Stimulated activated CD4-positive, alpha-beta T cell treated with anti-CD3 and anti-CD28 coated beads, Interleukin-4, amount 100 ng/mL, for 1 hour (primary cell): ENCODE data around the gene ARRDC4.
"Not testable (repeated sequence)": the region's sequence is repeated elsewhere in the genome, so short reads cannot be mapped to it uniquely, and the experiment has no call there.

Experiments used
- DNase-seq: peaks from one replicate; pipeline ENCODE4 v3.0.0-alpha.2; 2020

ARRDC4 gene

DNA sequence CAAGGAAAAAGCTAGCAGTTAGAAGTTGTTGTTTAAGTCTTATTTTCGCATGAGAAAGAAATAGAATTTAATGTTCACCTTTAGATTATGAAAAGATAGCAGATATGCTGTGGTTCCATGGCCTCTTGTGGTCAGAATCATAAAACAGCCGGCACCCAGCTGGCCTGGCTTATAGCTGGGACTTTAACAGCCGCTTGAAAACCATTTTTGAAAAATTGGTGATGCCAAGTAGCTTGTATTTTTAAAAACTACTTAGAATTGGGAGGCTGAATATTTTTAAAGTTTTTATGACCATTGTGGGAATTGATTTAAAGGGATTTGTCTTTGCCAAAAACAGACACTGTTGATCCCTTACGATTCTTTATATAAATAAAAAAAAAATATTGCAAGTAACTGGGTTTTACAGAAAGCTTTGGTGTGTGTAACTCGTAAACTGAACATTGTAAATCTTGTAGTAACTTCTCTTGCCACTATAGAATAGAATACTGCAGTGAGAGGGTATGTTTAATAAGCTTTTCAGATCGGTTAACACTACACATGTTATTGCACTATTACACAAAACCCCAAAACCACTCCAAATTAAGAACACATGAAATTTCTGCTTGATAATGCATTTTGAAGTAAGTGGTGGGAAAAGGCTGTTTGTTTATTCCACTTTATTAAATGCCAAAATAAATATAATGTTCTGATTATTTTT is 6.6 kb downstream of the ARRDC4 start:
- no peak for DNase-seq

DNA sequence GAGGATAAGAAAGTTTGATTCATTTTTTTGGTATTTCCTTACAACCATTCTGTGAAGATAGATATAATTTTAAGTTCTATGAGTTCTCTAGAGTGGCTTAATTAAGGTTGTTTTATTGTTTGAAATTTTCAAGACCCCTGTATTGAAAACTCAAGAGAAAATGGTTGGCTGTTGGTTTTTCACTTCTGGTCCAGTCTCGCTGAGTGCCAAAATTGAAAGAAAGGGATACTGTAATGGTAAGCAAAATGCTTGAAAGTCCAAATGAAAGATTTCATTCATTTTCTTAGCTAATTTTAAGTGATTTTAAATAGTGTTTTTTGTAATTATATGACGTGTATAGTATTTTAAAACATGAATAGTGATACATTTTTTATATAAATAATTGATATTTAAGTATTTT is 7.4 kb downstream of the ARRDC4 start:
- no peak for DNase-seq

DNA sequence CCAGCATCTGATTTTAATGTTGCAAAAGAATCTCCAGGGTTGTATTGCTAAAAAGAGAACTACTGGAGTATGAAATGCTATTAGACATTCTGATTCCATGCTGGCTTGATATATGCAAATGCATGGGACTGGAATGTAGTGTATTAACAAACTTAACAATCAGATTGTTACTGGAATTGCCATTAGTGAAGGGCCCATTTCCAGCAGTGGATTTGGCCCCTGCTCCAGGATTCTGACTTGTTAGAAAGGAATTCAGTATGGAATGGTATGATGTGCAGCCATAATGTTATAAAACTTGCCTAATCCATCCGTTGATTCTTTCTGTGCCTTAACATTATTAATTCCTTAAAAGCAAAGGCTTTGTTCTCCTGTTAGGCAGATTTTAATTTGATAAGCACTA is 7.9 kb downstream of the ARRDC4 start:
- no peak for DNase-seq

DNA sequence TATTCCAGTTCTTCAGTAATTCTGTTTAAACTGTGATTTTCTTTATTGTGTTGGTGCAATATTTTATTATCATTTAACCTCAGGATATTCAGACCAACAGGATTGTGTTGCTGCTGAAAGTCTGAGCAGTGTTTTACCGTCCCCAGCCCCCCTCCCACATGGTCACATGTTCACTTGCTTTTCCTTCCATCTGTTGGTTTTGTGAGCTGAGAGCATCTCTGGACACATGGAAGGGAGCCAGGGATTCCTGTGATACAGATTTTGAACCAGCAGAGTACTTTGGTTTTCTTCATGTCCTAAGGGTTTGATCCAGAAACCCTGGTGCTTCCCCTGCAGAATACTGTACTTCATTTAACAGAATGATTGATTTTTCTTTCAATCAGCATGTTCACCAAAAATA is 11.9 kb downstream of the ARRDC4 start:
- no peak for DNase-seq

DNA sequence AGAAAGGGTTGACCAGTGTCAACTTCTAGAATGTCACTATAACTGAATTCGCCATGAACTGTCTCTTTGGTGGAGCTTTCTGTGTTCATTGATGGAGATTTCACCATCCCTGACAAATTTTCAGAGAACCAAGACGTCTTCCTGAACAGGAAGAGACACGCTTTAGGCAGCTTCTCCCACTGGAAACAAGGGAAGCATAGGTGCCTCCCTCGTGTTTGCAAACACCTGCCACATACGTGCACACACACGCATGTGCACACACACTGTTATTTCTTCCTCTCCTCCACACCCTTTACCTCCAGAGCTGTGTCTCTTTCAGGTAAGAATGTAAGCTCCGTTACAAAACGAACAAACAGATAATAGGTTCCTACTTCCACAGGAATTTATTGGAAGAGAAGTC is 15.6 kb downstream of the ARRDC4 start:
- DNase-seq, result no peak

DNA sequence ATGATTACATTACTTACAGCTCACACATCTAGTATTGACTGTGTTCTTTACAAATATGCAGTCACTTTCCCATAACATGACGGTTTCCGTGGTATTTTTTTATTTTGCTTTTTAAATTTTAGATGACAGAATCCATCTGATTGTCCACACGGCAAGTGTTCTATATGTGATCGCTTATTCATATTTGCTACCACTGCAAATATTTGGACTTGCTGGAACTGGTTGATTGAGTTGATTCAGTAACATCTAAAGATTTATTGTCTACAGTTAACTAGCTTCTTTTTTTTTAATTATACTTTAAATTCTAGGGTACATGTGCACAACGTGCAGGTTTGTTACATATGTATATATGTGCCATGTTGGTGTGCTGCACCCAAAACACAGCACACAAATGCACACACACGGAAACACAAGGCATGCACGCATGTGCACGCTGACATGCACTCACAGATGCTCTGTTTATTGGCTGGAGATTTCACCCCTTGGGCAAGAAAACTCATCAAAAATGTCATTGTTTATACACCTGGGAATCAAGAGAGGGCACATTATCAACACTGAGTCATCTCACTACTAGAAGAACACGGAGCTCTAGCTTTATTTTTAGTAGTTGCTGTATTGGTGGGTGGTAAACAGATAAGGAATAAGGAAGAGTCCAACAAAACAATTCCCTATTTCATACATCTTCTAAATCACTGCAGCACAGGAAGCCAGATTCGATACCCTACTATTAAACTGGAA is 16.4 kb downstream of the ARRDC4 start:
- no peak for DNase-seq

DNA sequence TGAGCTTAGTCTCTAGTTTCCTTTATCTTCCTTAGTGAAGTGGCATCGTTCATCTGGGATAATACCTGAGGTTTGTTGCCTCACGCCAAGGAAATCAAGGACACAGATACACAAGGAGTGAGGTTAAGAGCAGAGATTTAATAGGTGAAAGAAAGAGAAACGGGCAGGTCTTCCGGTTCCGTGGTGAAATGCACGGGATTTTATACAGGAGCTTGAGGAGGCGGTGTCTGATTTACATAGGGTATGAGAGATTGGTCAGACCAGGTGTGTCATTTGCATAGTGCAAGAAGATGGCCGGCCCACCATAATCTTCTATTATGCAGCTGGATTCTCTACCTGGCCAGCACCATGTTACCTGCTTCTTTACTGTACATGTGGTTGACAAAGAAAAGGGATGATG is 17.2 kb downstream of the ARRDC4 start:
- DNase-seq, result no peak

DNA sequence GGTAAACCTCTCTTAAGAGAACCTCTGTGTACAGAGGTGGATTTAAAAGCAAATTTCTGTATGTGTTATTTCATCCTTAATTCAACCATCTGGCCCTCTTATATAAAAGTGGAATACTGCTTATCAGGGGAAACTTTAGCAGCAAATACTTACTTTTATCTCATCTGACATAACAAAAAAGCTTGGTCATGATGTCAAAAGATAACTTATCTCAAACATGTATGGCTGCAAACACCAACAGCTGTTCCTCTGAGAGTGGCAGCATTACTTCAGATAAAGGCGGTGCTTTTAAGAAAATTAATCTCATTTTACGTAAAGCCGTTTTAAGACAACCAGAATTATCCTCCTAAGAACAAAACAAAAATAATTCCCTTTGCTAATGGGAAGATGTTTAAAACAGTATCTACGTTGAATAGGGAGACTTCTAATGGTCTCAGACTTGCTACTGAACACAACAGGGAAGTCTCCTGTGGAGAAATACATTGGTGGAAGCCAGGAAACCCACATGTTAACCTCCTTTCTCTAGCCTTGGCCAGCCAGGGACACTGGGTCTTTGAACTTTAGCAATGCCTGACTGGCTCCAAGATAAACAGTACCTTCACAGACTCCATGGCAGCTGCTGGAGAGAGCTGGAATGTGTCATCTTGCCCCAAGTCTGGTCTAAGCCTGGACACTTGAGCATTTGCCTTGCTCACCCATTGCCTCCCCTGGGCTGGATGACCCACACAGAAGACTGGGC is 18.1 kb downstream of the ARRDC4 start:
- DNase-seq, result no peak

DNA sequence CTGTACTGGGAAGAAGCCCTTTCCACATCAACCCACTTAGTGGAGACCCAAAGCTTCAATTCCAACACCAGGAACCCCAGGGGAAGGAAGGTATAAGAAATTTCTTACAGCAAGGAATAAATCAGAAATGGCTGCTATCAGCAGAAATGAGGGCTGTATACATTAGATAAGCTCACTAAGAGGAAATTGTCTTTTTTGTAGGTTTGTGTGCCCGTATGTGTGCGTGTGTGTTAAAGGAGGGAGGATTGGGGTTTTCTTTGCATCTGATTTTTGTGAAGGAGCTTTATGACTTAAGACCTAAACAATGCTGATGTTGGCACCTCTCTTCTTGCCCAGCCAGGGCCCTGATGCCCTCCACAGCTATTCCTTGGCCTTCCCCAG is 18.6 kb downstream of the ARRDC4 start:
- no peak for DNase-seq

DNA sequence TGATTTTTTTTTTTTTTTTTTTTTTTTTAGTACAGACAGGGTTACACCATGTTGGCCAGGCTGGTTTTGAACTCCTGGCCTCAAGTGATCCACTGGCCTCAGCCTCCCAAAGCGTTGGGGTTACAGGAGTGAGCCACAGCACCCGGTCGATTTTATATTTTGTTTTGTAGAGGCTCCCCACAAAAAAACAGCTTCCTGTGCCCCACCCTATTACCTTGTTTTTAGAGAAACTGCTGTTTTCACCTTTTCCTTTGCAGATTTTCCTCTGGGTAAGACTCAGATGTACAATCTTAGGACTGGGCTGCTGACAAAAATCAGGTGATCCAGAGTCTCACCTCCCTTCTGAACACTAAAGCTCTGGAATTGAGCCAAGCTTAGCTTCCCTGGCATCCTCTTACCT is 20.6 kb downstream of the ARRDC4 start:
- no peak for DNase-seq

DNA sequence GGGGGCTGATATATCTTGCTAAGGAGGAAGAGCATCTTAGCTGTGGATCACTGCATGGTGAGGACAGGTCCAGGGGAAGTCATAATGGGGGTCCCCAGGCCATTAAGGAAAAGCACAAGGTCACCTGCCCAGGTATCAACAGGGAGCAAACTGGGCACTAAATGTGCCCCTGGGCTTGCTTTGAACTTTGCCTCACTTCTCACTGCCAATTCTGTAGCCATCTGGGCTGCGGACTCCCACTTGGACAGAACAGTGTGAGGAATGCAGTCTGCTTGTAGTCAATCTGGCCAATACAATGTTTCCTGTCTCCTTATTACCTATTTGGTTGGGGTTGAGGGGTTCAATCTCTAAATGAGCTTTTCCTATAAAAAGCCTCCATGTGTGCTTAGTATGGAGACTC is 21.3 kb downstream of the ARRDC4 start:
- DNase-seq, result no peak

DNA sequence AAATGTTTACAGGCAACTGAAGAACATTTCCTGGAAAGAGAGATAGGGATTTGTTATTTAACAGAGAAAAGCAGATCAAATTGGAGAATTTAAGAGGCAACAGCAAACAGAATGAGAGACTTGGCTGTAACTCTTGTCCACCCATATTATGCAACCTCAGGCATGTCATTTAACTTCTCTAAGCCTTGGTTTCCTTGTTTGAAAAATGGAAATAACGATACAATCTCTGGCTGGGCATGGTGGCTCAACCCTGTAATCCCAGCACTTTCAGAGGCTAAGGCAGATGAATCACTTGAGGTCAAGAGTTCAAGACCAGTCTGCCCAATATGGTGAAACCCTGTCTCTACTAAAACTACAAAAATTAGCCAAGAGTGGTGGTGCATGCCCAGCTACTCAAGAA is 23.7 kb downstream of the ARRDC4 start:
- DNase-seq, result no peak

DNA sequence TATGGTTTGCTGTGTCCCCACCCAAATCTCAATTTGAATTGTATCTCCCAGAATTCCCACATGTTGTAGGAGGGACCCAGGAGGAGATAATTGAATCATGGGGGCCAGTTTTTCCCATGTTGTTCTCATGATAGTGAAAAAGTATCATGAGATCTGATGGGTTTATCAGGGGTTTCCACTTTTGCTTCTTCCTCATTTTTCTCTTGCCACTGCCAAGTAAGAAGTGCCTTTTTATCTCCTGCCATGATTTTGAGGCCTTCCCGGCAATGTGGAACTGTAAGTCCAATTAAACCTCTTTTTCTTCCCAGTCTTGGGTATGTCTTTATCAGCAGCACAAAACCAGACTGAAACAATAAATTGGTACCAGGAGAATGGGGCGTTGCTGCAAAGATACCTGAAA is 25.5 kb downstream of the ARRDC4 start:
- DNase-seq, result not testable (repeated sequence)

DNA sequence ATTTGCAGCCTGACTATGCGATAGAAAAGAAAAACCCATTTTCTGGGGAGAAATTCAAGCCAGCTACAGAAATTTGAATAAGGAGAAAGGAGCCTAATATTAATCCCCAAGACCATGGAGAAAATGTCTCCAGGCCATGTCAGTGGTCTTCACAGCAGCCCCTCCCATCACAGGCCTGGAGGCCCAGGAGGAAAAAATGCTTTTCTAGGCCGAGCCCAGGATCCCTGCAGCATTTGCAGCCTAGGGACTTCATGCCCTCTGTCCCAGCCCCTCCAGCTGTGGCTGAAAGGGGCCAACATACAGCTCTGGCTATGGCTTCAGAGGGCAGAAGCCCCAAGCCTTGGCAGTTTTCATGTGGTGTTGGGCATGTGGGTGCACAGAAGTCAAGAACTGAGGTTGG is 26.3 kb downstream of the ARRDC4 start:
- DNase-seq, result no peak

DNA sequence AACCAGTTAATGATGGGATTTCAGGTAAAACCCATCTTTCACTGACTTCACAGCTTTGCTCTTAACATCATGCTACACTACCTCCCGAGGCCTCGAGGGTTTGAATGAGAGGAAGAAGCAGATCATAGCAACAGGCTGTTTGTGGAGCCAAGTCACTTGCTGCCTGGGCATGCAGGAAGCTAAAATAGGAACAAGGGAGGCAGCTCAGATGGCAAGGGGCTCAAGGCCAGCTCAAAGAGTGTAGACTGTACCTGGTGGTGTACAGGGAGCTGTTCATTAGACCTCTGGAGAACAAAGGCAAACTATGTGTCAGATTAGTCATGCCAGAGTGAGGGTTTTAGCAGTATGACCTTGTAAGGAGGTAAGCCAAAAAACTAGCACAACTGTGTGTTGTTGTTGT is 28.8 kb downstream of the ARRDC4 start:
- no peak for DNase-seq

DNA sequence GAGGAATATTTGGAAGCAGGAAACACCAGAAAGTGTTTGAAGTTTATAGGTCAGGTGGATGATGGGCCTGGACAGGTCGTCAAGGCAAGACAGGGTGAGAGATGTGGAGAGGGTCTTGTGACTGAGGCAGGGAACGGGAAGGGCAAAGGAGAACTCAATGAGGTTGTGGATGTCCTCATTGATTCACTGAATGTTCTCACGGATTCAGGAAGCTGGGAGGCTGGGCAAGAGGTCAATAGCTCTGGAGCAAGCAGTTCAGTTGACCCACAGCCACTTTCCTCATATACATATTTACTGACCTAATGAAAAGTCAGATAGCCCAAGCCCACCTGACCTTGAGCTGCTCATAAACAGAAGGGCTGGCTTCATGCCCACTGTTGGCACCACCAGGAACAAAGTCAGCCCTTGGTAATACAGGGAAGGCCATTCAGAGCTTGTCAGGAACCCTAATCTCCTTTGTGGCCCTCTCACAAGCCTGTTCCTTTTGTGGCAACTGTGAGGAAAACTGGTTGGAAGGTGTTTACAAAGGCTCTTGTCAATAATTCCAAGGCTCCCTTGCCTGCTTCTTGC is 31.6 kb downstream of the ARRDC4 start:
- DNase-seq, result no peak

DNA sequence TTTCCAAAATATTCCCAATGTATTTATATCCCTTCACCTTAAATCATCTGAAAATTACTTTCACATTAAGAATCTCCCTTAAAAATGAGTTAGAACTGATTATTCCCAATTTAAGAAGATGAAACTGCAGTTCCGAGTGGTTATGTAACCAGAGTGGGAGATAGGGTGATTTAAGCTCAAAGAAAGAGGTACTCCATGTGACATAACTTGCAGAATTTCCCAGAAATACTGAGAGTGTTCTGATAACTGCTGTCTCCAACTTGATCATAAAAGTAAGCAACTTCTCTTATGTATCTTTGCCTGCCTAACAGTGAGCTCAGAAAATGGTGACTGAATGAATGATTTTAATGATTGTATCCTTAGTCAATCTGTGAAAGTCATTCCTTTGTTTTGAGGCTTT is 32.3 kb downstream of the ARRDC4 start:
- DNase-seq, result no peak

DNA sequence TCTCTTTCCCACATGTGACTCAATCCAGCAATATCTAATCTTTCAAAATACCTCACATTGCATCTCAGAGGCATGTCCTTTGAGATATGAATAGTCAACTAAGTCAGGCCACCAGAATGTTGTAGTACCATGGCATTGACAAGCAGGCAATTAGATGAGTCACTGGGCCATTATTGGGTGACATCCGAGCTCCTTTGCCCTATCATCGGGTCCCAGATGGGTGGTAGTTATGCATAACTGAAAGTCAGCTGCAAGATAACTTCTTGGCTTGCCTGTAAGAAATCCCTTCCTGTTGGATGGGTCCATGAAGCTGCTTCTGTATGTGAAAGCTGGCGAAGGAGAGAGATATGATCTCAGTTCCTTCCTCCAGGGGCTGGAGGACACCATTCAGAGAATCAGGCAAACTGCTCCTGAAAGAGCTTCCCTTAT is 32.8 kb downstream of the ARRDC4 start:
- DNase-seq, result no peak

DNA sequence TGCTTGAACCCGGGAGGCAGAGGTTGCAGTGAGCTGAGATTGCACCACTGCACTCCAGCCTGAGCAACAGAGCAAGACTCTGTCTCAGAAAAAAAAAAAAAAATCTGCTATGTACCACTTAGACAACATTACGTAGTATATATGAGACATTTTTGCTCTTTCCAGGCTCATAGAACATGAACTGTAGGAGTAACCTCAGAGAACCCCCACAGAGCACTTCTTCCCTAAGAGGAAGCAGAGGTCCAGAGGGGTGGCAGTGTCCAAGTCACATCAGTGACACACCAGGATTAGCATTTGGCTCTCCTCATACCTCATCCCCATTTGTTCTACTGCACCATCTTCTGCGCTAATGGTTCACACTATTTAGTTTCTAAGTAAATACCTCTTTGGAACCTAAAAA is 33.7 kb downstream of the ARRDC4 start:
- no peak for DNase-seq

DNA sequence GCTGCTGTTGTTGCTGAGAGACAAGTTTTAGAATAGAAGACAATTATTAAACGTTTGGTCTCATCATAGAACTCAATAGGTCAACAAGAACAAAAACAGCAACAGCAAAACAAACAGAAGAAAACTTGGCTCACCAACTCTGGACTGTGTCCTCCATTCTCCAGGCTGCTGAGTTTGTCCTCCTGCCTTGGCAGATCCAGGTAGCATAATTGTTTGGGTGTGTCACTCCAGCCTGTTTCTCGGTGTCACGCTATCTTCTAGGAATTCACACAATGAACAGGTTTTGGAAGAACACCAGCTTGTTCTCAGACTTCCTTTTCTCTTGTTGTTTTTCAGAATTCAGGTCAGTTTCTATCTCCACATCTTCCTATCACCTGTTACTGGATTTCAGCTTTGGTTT is 34.7 kb downstream of the ARRDC4 start:
- no peak for DNase-seq

DNA sequence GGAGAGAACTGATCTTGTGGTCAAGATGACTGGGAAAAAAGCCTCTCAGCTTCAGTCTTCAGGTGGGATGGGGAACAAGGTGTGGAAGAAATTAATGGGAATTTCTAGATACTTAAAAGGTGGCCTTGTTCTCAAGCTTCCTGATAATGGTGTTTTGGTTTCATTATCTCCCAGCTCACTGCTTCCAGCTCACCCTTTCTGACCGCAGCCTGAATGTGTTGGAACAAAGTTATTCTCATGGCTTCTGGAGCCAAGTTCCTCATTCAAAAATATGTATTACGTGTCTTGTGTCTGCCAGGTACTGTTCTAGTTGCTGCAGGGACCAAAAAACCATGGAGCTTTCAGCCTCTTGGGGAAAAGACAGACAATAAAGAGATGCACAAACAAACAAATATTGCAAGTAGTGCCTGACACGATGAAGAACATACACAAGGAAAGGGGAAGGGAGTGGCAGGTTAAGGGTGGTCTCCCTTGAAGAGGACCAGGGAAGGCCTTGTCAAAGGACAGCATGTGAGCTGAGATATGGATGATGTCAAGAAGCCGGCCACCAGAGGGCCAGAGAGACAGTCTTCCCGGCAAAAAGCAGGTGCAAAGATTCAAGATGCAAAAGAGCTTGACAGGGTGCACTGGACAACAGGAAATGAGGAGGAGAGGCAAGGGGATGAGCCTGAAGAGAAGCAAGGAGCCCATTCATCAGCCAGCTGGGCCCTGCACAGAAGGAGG is 35.5 kb downstream of the ARRDC4 start:
- no peak for DNase-seq

DNA sequence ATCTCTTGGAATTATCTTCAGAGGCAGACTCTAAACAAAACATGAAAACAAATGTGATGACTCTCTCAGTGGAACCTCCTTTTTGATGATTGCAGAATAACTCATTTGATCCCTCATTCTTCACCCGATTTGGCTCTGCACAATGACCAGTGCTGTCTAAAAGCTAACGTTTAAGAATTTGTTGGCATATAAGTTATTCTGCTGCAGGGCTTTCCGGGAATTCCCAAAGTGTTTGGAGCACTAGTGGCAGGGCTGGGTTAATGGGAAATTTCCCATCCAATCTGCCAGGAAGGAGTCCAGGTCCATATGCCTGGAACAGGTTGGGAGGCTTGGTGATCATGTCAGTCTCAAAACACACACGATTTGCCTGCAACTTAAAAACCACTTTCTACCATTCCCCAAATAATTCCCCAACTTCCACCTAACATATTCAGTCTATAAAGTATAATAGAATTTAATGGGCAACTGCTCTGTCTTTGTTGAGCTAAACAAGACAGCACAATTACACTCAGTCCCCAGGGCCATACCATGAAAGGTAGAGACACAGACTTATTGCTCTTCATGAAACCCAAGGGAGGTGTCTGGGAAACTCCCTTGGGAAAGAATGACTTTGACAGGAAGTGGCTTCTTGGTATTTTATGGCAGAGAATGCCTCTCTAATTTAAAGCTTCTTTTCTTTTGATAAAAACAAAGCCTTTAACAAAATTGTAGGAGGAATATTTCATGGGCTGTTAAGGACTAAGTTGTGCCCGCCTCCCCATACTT is 38.0 kb downstream of the ARRDC4 start:
- DNase-seq, result no peak
